Heart left ventricle (tissue), 13 donors: Measurements from ENCODE around the gene CACNA1D.

ENCODE experiments used
- CTCF ChIP-seq, 12 donors: fragments of 200-600 bp; sonication (generic) in 4 of 12; IDR thresholded peaks; one replicate each; pipeline versions ENCODE4 v1.5.0 to v1.8.0; 2018 to 2022; ENCODE audit warnings: antibody characterized with exemption in 12 of 12, mild to moderate bottlenecking in 5 of 12
- POLR2A ChIP-seq, 2 donors: fragments of 450-650 bp; IDR thresholded peaks; one replicate each; pipeline ENCODE4 v1.6.1; 2017; ENCODE audit warnings: antibody characterized with exemption in 2 of 2, mild to moderate bottlenecking in 2 of 2, moderate library complexity in 2 of 2
- donor health status: ischemic (EF 13 %, LVEDD 7.1; RV severe dilation, severe dysfunction).
- donor health status: DM: no; HTN: yes; CAD: no.
- donor health status: DM: no; HTN: no; CAD: no.
- donor health status: ischemic (EF 25% LVEDD 6.9; RV normal size, moderate dysfunction).
- donor health status: ischemic (EF 25% LVEDD 5.7; RV mildly dilated, moderate dysfunction).
- donor health status: ischemic (EF 35%, LVEDD 5.7; RV mildly dilated, moderate dysfunction).
- donor health status: nonischemic (EF 11% LVEDD 7.7; RV severe dilation, severe dysfunction).
- donor health status: DM: yes; HTN: yes; CAD: no.
- donor health status: PGD.
- donor health status: ischemic (EF 29% LVEDD 5.4; RV normal size, mild dysfunction).
- donor health status: nonischemic (EF 23%, LVEDD 6.1; RV moderate dilation, normal function).

GRCh38 chr3:53813229-53813628, 318.8 kb downstream of the CACNA1D start:
- TF ChIP-seq CTCF (IDR thresholded peaks at IDR 0.05) (peak in 2 of 12 donors; percentile 10 to 16), POLR2A (IDR thresholded peaks at IDR 0.05) (no peak)
